ENCODE data around the gene ZBTB20.

ZBTB20 gene

DNA sequence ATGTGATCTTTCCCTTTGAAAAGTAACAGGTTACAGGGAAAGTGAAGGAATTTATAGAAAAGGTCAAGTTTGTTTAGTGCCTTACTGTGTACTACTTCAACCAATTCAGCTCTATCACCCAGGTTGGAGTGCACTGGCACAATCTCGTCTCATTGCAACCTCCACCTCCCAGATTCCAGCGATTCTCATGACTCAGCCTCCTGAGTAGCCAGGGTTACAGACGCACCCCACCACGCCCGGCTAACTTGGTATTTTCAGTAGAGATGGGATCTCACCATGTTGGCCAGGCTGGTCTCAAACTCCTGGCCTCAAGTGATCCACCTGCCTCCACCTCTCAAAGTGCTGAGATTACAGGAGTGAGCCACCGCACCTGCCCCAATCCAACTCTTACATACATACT lies 279.7 kb downstream of the ZBTB20 start:
- no peak overlapping the region for H3K4me2 ChIP-seq (ENCODE audit: low read depth, low read length, poor library complexity, severe bottlenecking)
- TF ChIP-seq EZH2phosphoT487 (conservative IDR thresholded peaks at IDR 0.05; ENCODE audit: low read length), result no peak
- TF ChIP-seq, protein P1, sequence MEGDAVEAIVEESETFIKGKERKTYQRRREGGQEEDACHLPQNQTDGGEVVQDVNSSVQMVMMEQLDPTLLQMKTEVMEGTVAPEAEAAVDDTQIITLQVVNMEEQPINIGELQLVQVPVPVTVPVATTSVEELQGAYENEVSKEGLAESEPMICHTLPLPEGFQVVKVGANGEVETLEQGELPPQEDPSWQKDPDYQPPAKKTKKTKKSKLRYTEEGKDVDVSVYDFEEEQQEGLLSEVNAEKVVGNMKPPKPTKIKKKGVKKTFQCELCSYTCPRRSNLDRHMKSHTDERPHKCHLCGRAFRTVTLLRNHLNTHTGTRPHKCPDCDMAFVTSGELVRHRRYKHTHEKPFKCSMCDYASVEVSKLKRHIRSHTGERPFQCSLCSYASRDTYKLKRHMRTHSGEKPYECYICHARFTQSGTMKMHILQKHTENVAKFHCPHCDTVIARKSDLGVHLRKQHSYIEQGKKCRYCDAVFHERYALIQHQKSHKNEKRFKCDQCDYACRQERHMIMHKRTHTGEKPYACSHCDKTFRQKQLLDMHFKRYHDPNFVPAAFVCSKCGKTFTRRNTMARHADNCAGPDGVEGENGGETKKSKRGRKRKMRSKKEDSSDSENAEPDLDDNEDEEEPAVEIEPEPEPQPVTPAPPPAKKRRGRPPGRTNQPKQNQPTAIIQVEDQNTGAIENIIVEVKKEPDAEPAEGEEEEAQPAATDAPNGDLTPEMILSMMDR (IDR thresholded peaks at IDR 0.05; ENCODE audit: insufficient read depth, low read length, poor library complexity, severe bottlenecking), result no peak

DNA sequence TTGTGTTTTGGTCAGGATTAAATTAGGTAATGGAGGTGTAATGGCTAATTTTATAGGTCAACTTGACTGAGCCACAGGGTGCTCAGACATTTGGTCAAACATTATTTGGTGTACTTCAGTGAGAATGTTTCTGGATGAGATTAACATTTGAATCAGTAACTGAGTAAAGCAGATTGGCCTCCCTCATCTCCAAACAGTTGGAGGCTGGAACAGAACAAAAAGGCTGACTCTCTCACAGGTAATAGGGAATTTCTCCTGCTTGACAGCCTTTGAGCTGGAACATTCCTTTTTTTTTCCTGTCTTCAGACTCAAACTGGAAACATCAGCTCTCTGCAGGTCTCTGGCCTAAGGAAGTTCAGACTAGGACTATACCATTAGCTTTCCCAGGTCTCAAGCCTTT lies 280.7 kb downstream of the ZBTB20 start:
- no peak overlapping the region for H3K4me2 ChIP-seq (ENCODE audit: low read depth, low read length, poor library complexity, severe bottlenecking)
- no peaks in the 10 kb centered on the region for H4K20me1 ChIP-seq (ENCODE audit: low read depth, low read length)
- no peaks in the 10 kb centered on the region for H3K36me3 ChIP-seq (ENCODE audit: low read length)
- no peak overlapping the region for H2AFZ ChIP-seq (ENCODE audit: low read depth, low read length, severe bottlenecking)
- no peaks in the 10 kb centered on the region for H3K9me2 ChIP-seq (replicated peaks; ENCODE audit: insufficient read depth, low read length)
- H3K79me2 ChIP-seq (ENCODE audit: insufficient read depth, low read length), result no peaks in the 10 kb centered on the region
- H3K9me3 ChIP-seq (ENCODE audit: insufficient read depth, low read length), result no peaks in the 10 kb centered on the region
- TF ChIP-seq, protein P1 (IDR thresholded peaks at IDR 0.05; ENCODE audit: insufficient read depth, low read length, poor library complexity, severe bottlenecking), result no peak
- TF ChIP-seq EZH2phosphoT487 (conservative IDR thresholded peaks at IDR 0.05; ENCODE audit: low read length), result no peak
- H3K4me3 ChIP-seq (ENCODE audit: insufficient read depth, low read length, poor library complexity, severe bottlenecking), result no peak overlapping the region
- no peak overlapping the region for H3K9ac ChIP-seq (ENCODE audit: low read length)
- no peaks in the 10 kb centered on the region for H3K27me3 ChIP-seq (ENCODE audit: low read length)
- H3F3A ChIP-seq (ENCODE audit: insufficient read depth), result no peaks in the 10 kb centered on the region
- no peak overlapping the region for H3K27ac ChIP-seq (ENCODE audit: low read depth, low read length)

More for the DNA sequence above, 279.7 kb downstream of the ZBTB20 start:
- no peaks in the 10 kb centered on the region for H3F3A ChIP-seq (ENCODE audit: insufficient read depth)
- H3K27ac ChIP-seq (ENCODE audit: low read depth, low read length), result no peak overlapping the region
- no peak overlapping the region for H3K4me3 ChIP-seq (ENCODE audit: insufficient read depth, low read length, poor library complexity, severe bottlenecking)
- no peak overlapping the region for H3K9ac ChIP-seq (ENCODE audit: low read length)
- H3K9me3 ChIP-seq (ENCODE audit: insufficient read depth, low read length), result no peaks in the 10 kb centered on the region
- H3K9me2 ChIP-seq (replicated peaks; ENCODE audit: insufficient read depth, low read length), result no peaks in the 10 kb centered on the region
- H4K20me1 ChIP-seq (ENCODE audit: low read depth, low read length), result no peaks in the 10 kb centered on the region
- H2AFZ ChIP-seq (ENCODE audit: low read depth, low read length, severe bottlenecking), result no peak overlapping the region
- H3K27me3 ChIP-seq (ENCODE audit: low read length), result no peaks in the 10 kb centered on the region
- H3K36me3 ChIP-seq (ENCODE audit: low read length), result no peaks in the 10 kb centered on the region
- H3K79me2 ChIP-seq (ENCODE audit: insufficient read depth, low read length), result no peaks in the 10 kb centered on the region

DNA sequence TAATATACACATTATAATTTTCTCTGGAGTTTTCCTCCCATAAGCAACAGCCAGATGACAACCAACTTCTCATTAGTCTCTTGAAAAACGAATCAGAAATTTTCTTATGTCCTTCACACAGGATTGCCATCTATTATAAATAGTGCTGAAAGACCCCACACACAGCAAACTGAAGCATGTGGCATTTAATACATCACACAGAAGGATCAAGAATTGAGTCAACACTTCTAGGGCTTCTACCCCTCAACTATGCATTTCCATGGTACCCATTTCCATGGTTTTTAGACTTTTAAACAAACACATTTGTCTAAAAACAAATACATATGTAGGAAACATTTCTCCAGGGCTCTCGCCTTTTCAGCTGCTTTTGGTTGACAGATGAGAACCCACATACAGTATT lies 282.1 kb downstream of the ZBTB20 start:
- no peaks in the 10 kb centered on the region for H3K9me3 ChIP-seq (ENCODE audit: insufficient read depth, low read length)
- H3K4me3 ChIP-seq (ENCODE audit: insufficient read depth, low read length, poor library complexity, severe bottlenecking), result no peak overlapping the region
- H3F3A ChIP-seq (ENCODE audit: insufficient read depth), result no peaks in the 10 kb centered on the region
- no peaks in the 10 kb centered on the region for H3K79me2 ChIP-seq (ENCODE audit: insufficient read depth, low read length)
- H2AFZ ChIP-seq (ENCODE audit: low read depth, low read length, severe bottlenecking), result no peak overlapping the region
- no peaks in the 10 kb centered on the region for H3K27me3 ChIP-seq (ENCODE audit: low read length)
- no peak overlapping the region for H3K27ac ChIP-seq (ENCODE audit: low read depth, low read length)
- no peak overlapping the region for H3K9ac ChIP-seq (ENCODE audit: low read length)
- TF ChIP-seq EZH2phosphoT487 (conservative IDR thresholded peaks at IDR 0.05; ENCODE audit: low read length), result no peak
- TF ChIP-seq, protein P1 (IDR thresholded peaks at IDR 0.05; ENCODE audit: insufficient read depth, low read length, poor library complexity, severe bottlenecking), result no peak
- H3K36me3 ChIP-seq (ENCODE audit: low read length), result no peaks in the 10 kb centered on the region
- no peaks in the 10 kb centered on the region for H3K9me2 ChIP-seq (replicated peaks; ENCODE audit: insufficient read depth, low read length)
- H3K4me2 ChIP-seq (ENCODE audit: low read depth, low read length, poor library complexity, severe bottlenecking), result no peak overlapping the region
- H4K20me1 ChIP-seq (ENCODE audit: low read depth, low read length), result no peaks in the 10 kb centered on the region

Data from SU-DHL-6 (cell line).